IMR-90 (cell line): ENCODE measurements around the gene ATOH8. TPM values are rescaled to one million over a fixed set of nuclear protein-coding genes. Genes with fewer than 3 reads are reported as not detected.

Experiments used
- ATAC-seq: fragments of 200-7000 bp; cut with Tn5 transposase; 2 replicates; pipeline ENCODE4 v1.9.1; 2020; ENCODE audit warnings: low read depth, mild to moderate bottlenecking, moderate library complexity
- BruUV-seq: library from RNA; stranded (reverse); fragments of 400-500 nt; replicated peaks from 2 replicates; lab custom pipeline; 2021; lab: Mats Ljungman, UMichigan
- CTCF ChIA-PET: fragments of 300-600 bp; formaldehyde crosslinking; extraction: SDS; loops from one replicate; lab custom pipeline; 2021; ENCODE audit warnings: antibody characterized with exemption; lab: Yijun Ruan, JAX
- POLR2A ChIA-PET: fragments of 300-600 bp; sonication (Branson Sonifier 250); formaldehyde crosslinking; loops from one replicate; lab custom pipeline; 2022; ENCODE audit warnings: antibody characterized with exemption; ENCODE audit not compliant: unreplicated experiment; lab: Charles Lee
- DNase-seq: peaks from one replicate; pipeline ENCODE4 v3.0.0; 2013
- H2AFZ ChIP-seq: replicated peaks from 2 replicates; pipeline ENCODE3; 2013; ENCODE audit warnings: low read length, mild to moderate bottlenecking; ENCODE audit not compliant: poor library complexity
- H2AK5ac ChIP-seq: 2 replicates; pipeline ENCODE4 v1.6.1; 2013; ENCODE audit warnings: low read depth, low read length, inconsistent platforms
- H2AK9ac ChIP-seq: replicated peaks from 2 replicates; pipeline ENCODE3; 2013; ENCODE audit warnings: mild to moderate bottlenecking, low read depth, low read length, moderate library complexity; ENCODE audit not compliant: poor library complexity
- H2BK120ac ChIP-seq: 2 replicates; pipeline ENCODE4 v1.6.1; 2013; ENCODE audit warnings: low read depth, low read length, inconsistent platforms
- H2BK15ac ChIP-seq: 3 replicates; pipeline ENCODE4 v1.6.1; 2013; ENCODE audit warnings: low read depth, low read length, inconsistent platforms
- H2BK20ac ChIP-seq: 2 replicates; pipeline ENCODE4 v1.6.1; 2013; ENCODE audit warnings: low read depth, mild to moderate bottlenecking, inconsistent platforms, low read length, moderate library complexity
- H2BK5ac ChIP-seq: 2 replicates; pipeline ENCODE4 v1.6.1; 2013; ENCODE audit warnings: mild to moderate bottlenecking, low read depth, low read length, inconsistent platforms; ENCODE audit not compliant: poor library complexity, severe bottlenecking
- H3K14ac ChIP-seq: replicated peaks from 2 replicates; pipeline ENCODE4 v1.6.1; 2013; ENCODE audit warnings: low read depth, low read length, inconsistent platforms
- H3K18ac ChIP-seq: 2 replicates; pipeline ENCODE4 v1.6.1; 2013; ENCODE audit warnings: low read depth, low read length, control low read depth
- H3K23ac ChIP-seq: 2 replicates; pipeline ENCODE4 v1.6.1; 2013; ENCODE audit warnings: low read depth, low read length, inconsistent platforms
- H3K27ac ChIP-seq: 2 replicates; pipeline ENCODE4 v1.5.1; 2013; ENCODE audit warnings: mild to moderate bottlenecking, control low read depth, low read length; ENCODE audit not compliant: insufficient read depth
- H3K27me3 ChIP-seq: 2 replicates; pipeline ENCODE4 v1.6.1; 2013; ENCODE audit warnings: low read length; ENCODE audit not compliant: control insufficient read depth, insufficient read depth
- H3K36me3 ChIP-seq: 2 replicates; pipeline ENCODE4 v1.6.1; 2013; ENCODE audit warnings: low read length, mixed read lengths; ENCODE audit not compliant: control insufficient read depth, insufficient read depth
- H3K4ac ChIP-seq: 2 replicates; pipeline ENCODE4 v1.6.1; 2013; ENCODE audit warnings: low read depth, low read length, inconsistent platforms
- H3K4me1 ChIP-seq: 2 replicates; pipeline ENCODE4 v1.6.1; 2013; ENCODE audit warnings: low read length, mixed read lengths; ENCODE audit not compliant: control insufficient read depth, insufficient read depth
- H3K4me2 ChIP-seq: 2 replicates; pipeline ENCODE4 v1.6.1; 2013; ENCODE audit warnings: low read depth, mild to moderate bottlenecking, control low read depth, low read length, moderate library complexity
- H3K4me3 ChIP-seq: 2 replicates; pipeline ENCODE4 v1.5.1; 2013; ENCODE audit warnings: low read depth, mild to moderate bottlenecking, control low read depth, low read length, moderate library complexity; ENCODE audit not compliant: insufficient read depth
- H3K56ac ChIP-seq: 2 replicates; pipeline ENCODE4 v1.6.1; 2013; ENCODE audit warnings: low read length, inconsistent platforms; ENCODE audit not compliant: insufficient read depth; ENCODE audit errors: extremely low read depth
- H3K79me1 ChIP-seq, 2 experiments: 2 replicates each; pipeline ENCODE4 v1.6.1; 2013; ENCODE audit warnings: low read length in 2 of 2, inconsistent platforms in 1 of 2, low read depth in 1 of 2
- H3K9ac ChIP-seq: 2 replicates; pipeline ENCODE4 v1.6.1; 2013; ENCODE audit warnings: low read depth, low read length, control low read depth
- H3K9me1 ChIP-seq: 2 replicates; pipeline ENCODE4 v1.6.1; 2013; ENCODE audit warnings: low read length, inconsistent platforms; ENCODE audit not compliant: insufficient read depth
- H3K9me3 ChIP-seq: 2 replicates; pipeline ENCODE4 v1.6.1; 2013; ENCODE audit warnings: low read length; ENCODE audit not compliant: control insufficient read depth, insufficient read depth
- H4K20me1 ChIP-seq: 2 replicates; pipeline ENCODE4 v1.6.1; 2013; ENCODE audit warnings: low read length, inconsistent platforms; ENCODE audit not compliant: insufficient read depth
- H4K5ac ChIP-seq: 2 replicates; pipeline ENCODE4 v1.6.1; 2013; ENCODE audit warnings: mild to moderate bottlenecking, low read depth, low read length, control low read depth
- H4K8ac ChIP-seq, 2 experiments: 2 replicates each; pipeline ENCODE4 v1.6.1; 2013; ENCODE audit warnings: low read depth in 2 of 2, low read length in 2 of 2, control low read depth in 1 of 2, inconsistent platforms in 1 of 2
- H4K91ac ChIP-seq: 2 replicates; pipeline ENCODE4 v1.6.1; 2013; ENCODE audit warnings: low read depth, low read length, inconsistent platforms; ENCODE audit not compliant: insufficient read depth
- BHLHE40 ChIP-seq: fragments of 150-350 bp; IDR thresholded peaks from 2 replicates; pipeline ENCODE4 v1.6.1; 2016; ENCODE audit warnings: mild to moderate bottlenecking, low read depth, low read length
- MAZ ChIP-seq: IDR thresholded peaks from 2 replicates; pipeline ENCODE4 v1.6.1; 2012; ENCODE audit warnings: low read depth, mild to moderate bottlenecking, low read length, improper control_type of control experiment, moderate library complexity, borderline replicate concordance
- POLR2A ChIP-seq: IDR thresholded peaks from 2 replicates; pipeline ENCODE4 v1.6.1; 2012; ENCODE audit warnings: mild to moderate bottlenecking, low read depth, low read length
- RAD21 ChIP-seq: IDR thresholded peaks from 2 replicates; pipeline ENCODE4 v1.6.1; 2012; ENCODE audit warnings: low read length, improper control_type of control experiment
- RFX5 ChIP-seq: IDR thresholded peaks from 2 replicates; pipeline ENCODE4 v1.8.0; 2012; ENCODE audit warnings: low read depth, mild to moderate bottlenecking, low read length, moderate library complexity
- USF2 ChIP-seq: fragments of 150-350 bp; IDR thresholded peaks from 2 replicates; pipeline ENCODE4 v1.6.1; 2017; ENCODE audit warnings: mild to moderate bottlenecking, antibody characterized with exemption, low read length, low read depth
- dilution Hi-C: fragments of 300-500 bp; cut with HindIII; formaldehyde crosslinking; loops from one replicate; pipeline ENCODE4 v1.14.3; 2018; ENCODE audit warnings: low sequenced_read_pairs; ENCODE audit not compliant: unreplicated experiment
- in situ Hi-C: fragments of 300-500 bp; cut with MboI; formaldehyde crosslinking; loops from 3 replicates; pipeline ENCODE4 v1.14.3; 2019; ENCODE audit warnings: low sequenced_read_pairs, inconsistent platforms, mixed read lengths
- intact Hi-C: fragments of 100-400 bp; cut with micrococcal nuclease; formaldehyde crosslinking; loops from 2 replicates; pipeline ENCODE4 v1.10.0; 2022
- polyA plus RNA-seq, 3 experiments: library from polyadenylated mRNA; depleted of rRNA; stranded (reverse); fragments of >200 nt; gene quantifications; 2 replicates each; pipeline ENCODE4 v1.2.3, GENCODE V29; 2012; ENCODE audit warnings: low replicate concordance in 1 of 3
- total RNA-seq: library from RNA; depleted of rRNA; stranded (reverse); fragments of >200 nt; gene quantifications from 2 replicates; pipeline ENCODE4 v1.2.3, GENCODE V29; 2012

The ATOH8 gene
- total and polyA plus RNA-seq, 2 of the 4 experiments (the other 2 are of a cell fraction) = 7.9 to 9.0 TPM

- Histone ChIP-seq H2BK120ac (peak overlapping the region; percentile 6; the same call in 1 of the 2 replicates), H2AK9ac (no peak overlapping the region), H3K56ac (no peak overlapping the region), H4K20me1 (no peaks in the 10 kb centered on the region), H3K79me1 (no peaks in the 10 kb centered on the region), H3K14ac (peak overlapping the region; percentile 51; the same call in 1 of the 2 replicates), H2BK15ac (0 out of 3 replicates have a peak overlapping the region, but pooled peaks have one; percentile 30), H2BK5ac (no peak overlapping the region), H2BK20ac (peak overlapping the region; percentile 12; the same call in 1 of the 2 replicates), H3K9ac (no peak overlapping the region), H3K23ac (no peak overlapping the region), H2AK5ac (peak overlapping the region; percentile 83), H3K4me2 (no peak overlapping the region), H3K4me3 (no peak overlapping the region), H3K9me3 (no peaks in the 10 kb centered on the region), H3K36me3 (no peaks in the 10 kb centered on the region), H3K27ac (no peak overlapping the region), H3K4me1 (peaks cover 9% of the 10 kb centered on the region), H4K5ac (no peak overlapping the region), H3K27me3 (no peaks in the 10 kb centered on the region), H3K18ac (no peak overlapping the region), H3K4ac (no peak overlapping the region), H2AFZ (no peak overlapping the region), H4K8ac (no peak overlapping the region), H4K91ac (peak overlapping the region; percentile 39; the same call in 1 of the 2 replicates), H3K9me1 (peaks cover 6% of the 10 kb centered on the region; the same call in 1 of the 2 replicates)
- no TSS peak for BruUV-seq
- TF ChIP-seq RFX5 (no peak), POLR2A (no peak), USF2 (no peak), MAZ (no peak), RAD21 (no peak), BHLHE40 (no peak)
- ChIA-PET POLR2A (no interaction called here), CTCF (interaction anchor here (0.5 to 1.3 kb wide), 2 partner anchors 14 to 83 kb away, joined by 3 to 8 read pairs; no protein-coding TSS in a partner anchor)
- no peak for ATAC-seq
- in situ Hi-C loops (loop anchor here (5.0 kb wide), 1 partner anchor 77 kb away; no protein-coding TSS in a partner anchor), intact Hi-C loops (no loop called here), dilution Hi-C loops (no loop called here)
- DNase-seq = no peak
Observed at GRCh38 chr2:85735691-85736090, 18.1 kb upstream of the ATOH8 start.
